ENCODE data around the gene DIPK1C.
"Not testable (repeated sequence)": the region's sequence is repeated elsewhere in the genome, so short reads cannot be mapped to it uniquely, and the experiment has no call there.

DNA sequence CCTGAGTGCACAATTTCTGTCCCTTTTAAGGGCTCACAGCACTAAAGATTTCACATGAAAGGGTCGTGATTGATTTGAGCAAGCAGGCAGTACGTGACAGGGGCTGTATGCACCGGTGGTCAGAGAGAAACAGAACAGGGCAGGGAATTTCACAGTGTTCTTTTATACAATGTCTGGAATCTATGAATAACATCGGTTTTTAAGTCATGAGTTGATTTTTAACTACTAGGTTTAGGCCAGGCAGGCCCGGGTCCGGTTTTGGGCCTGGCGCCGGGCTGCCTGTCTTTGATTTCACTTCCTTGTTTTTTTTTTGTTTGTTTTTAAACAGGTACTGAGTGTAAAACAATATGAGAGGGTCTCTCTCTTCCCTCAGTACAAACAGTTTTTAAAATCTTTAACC, 43.7 kb upstream of the DIPK1C start:
- not testable (repeated sequence) for TF ChIP-seq EZH2 (IDR thresholded peaks at IDR 0.05; ENCODE audit: insufficient read depth, poor library complexity, severe bottlenecking); EZH2phosphoT487 (IDR thresholded peaks at IDR 0.05; ENCODE audit: insufficient read depth, low read depth)
